ENCODE data around the gene CXCR2.
"Not testable (repeated sequence)": the region's sequence is repeated elsewhere in the genome, so short reads cannot be mapped to it uniquely, and the experiment has no call there.

- TF ChIP-seq CTCF (IDR thresholded peaks at IDR 0.05; ENCODE audit: insufficient read depth, low read depth, low read length); EZH2 (IDR thresholded peaks at IDR 0.05; ENCODE audit: insufficient read depth, low read length): not testable (repeated sequence)
These were observed 17.0 kb upstream of the CXCR2 start for GRCh38 chr2:218108834-218109233.

Data from astrocyte (in vitro differentiated cells and primary cell).